ENCODE measurements around the gene UROC1.

Gene UROC1

DNA sequence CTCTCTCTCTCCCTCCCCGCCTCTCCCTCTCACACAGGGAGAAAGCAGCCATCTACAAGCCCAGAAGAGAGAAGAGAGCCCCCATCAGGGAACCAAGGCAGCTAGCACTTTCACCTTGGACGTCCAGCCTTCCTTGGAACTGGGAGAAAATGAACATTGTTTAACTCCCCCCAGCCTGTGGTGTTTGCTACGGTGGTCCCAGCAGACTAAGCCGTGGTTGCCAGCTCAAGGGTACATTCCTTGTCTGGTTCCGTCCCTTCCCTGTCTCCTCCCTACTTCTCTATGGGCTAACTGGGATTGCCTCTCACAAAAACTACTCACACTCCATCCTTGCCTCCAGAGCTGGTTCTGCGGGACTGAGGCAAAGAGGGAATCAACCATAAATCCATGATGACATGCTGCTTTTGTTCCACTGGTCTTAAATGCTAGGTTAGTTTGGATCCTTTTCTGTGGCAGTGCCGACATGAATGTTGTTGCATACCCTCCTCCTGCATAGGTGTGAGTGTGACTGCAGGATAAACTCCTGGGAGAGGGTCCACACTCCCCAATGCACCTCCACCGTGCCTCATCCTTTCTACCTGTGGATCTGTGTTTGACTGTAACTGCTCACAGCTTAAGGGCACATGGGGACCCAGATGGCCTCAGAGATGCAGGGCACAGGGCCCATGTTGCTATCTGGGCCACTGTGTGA, 29.1 kb upstream of the UROC1 start:
- ChIA-PET POLR2A (no interaction called here), CTCF (interaction anchor here (1.0 to 1.3 kb wide), 2 partner anchors 24 to 25 kb away, joined by 4 to 5 read pairs; no protein-coding TSS in a partner anchor)
- TF ChIP-seq, protein P1, sequence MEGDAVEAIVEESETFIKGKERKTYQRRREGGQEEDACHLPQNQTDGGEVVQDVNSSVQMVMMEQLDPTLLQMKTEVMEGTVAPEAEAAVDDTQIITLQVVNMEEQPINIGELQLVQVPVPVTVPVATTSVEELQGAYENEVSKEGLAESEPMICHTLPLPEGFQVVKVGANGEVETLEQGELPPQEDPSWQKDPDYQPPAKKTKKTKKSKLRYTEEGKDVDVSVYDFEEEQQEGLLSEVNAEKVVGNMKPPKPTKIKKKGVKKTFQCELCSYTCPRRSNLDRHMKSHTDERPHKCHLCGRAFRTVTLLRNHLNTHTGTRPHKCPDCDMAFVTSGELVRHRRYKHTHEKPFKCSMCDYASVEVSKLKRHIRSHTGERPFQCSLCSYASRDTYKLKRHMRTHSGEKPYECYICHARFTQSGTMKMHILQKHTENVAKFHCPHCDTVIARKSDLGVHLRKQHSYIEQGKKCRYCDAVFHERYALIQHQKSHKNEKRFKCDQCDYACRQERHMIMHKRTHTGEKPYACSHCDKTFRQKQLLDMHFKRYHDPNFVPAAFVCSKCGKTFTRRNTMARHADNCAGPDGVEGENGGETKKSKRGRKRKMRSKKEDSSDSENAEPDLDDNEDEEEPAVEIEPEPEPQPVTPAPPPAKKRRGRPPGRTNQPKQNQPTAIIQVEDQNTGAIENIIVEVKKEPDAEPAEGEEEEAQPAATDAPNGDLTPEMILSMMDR (IDR thresholded peaks at IDR 0.05; ENCODE audit: control extremely low read depth, extremely low read depth, low read depth, missing control alignments), result no peak
- DNase-seq (ENCODE audit: extremely low spot score), result no peak

DNA sequence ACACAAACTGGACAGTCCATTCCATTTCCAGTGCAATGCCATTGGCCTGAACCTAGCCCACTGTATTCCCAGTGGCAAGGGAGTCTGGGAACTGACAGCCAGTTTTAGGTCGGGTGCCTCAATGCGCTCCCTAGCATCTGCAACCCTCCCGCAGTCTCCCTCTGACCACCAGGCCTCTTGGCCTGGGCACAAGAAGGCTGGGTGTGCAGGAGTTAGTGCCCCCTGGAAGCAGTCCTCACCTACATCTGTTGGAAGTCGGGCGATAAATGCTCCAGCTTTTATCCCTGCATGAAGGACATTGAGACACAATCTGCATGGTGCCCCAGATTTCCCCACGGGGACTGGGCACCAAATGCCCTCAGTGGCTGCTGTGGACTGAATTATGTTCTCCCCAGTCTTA, 28.4 kb upstream of the UROC1 start:
- ChIA-PET CTCF (interaction anchor here (1.0 kb wide), 1 partner anchor 24 kb away, joined by 4 read pairs; no protein-coding TSS in a partner anchor), POLR2A (no interaction called here)
- no peak for DNase-seq (ENCODE audit: extremely low spot score)
- TF ChIP-seq, protein P1 (IDR thresholded peaks at IDR 0.05; ENCODE audit: control extremely low read depth, extremely low read depth, low read depth, missing control alignments), result no peak

DNA sequence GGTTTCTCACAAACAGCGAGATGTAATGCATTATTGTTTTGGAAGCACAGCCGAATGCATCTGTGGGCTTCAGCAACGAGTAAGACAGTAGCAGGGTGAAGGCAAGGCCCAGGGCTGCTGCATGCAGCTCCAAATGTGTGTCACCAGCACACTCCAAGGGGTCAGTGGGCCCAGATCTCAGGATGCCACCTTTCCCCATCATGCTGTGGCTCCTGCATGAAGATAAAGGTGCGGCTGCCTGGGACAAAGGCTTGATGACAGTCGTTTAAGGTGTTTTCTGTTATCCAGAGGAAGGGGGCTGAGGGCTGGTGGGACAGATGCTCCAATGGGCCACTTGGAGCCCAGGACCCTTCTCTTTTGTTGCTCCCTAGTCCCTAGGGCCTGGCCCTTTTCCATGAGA, 28.0 kb upstream of the UROC1 start:
- POLR2A ChIA-PET, result no interaction called here
- no peak for DNase-seq (ENCODE audit: extremely low spot score)
- CTCF ChIA-PET, result interaction anchor here (1.0 kb wide), 1 partner anchor 24 kb away, joined by 4 read pairs; no protein-coding TSS in a partner anchor
- TF ChIP-seq, protein P1 (IDR thresholded peaks at IDR 0.05; ENCODE audit: control extremely low read depth, extremely low read depth, low read depth, missing control alignments), result no peak

DNA sequence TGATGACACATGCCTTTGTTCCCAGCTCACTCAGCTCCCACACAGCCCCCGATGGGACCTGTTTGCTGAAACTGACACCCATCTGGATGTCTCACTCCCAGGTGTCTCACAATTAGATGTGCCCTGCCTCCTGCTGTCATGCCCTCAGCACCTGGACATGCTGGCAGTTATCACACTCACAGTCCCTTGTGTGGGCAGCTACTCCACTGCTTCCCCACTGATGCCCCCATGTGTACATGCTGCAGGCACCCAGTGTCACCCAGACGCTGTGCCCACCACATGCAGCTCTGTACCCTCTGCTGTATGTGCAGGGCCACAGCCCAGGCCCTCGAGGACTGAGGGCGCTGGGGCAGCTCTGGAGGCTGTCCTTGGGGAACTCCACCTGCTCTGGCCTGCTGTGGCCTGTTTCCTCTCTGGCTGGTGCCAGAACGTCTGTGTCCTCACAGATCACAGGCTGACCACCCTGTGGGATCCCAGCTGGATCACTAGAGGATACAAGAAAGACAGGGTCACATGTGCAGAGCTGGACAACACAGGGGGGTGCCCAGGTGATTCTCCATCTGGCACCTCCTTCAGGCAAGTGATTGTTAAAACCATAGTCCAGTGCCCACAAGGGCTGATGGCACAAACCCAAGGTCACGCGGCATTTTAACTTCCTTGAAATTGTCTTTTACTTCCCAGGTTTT, 27.2 kb upstream of the UROC1 start:
- TF ChIP-seq, protein P1 (IDR thresholded peaks at IDR 0.05; ENCODE audit: control extremely low read depth, extremely low read depth, low read depth, missing control alignments), result no peak
- CTCF ChIA-PET, result interaction anchor here (1.1 kb wide), 1 partner anchor 22 kb away, joined by 3 read pairs; no protein-coding TSS in a partner anchor
- POLR2A ChIA-PET, result no interaction called here
- no peak for DNase-seq (ENCODE audit: extremely low spot score)

DNA sequence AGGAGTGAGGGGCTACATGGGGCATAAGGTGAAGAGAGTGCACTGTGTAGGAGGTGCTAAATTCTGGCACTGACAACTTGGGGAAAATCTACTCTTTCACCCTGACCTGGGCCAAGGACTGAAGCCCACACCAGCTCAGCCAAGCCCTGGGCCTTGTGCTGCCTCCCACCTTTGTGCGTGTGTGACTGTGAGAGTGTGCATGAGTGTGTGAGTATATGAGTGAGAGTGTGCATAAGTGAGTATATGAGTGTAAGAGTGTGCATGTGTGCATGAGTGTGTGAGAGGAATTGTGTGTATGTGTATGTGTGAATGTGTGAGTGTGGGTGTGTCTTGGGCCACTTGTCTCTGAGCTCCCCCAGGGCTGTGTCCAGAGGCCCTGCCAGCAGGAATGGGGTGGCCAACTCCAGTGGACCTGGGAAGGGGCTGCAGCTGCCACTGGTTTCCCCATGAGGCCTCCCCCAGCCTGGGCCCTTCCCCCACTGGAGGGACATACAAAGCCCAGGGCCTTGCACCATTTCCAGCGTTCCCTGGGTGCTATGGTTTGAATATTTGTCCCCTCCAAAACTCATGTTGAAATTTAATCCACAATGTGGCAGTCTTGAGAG, 26.0 kb upstream of the UROC1 start:
- TF ChIP-seq, protein P1 (IDR thresholded peaks at IDR 0.05; ENCODE audit: control extremely low read depth, extremely low read depth, low read depth, missing control alignments), result no peak
- ChIA-PET POLR2A (no interaction called here), CTCF (no interaction called here)
- no peak for DNase-seq (ENCODE audit: extremely low spot score)

DNA sequence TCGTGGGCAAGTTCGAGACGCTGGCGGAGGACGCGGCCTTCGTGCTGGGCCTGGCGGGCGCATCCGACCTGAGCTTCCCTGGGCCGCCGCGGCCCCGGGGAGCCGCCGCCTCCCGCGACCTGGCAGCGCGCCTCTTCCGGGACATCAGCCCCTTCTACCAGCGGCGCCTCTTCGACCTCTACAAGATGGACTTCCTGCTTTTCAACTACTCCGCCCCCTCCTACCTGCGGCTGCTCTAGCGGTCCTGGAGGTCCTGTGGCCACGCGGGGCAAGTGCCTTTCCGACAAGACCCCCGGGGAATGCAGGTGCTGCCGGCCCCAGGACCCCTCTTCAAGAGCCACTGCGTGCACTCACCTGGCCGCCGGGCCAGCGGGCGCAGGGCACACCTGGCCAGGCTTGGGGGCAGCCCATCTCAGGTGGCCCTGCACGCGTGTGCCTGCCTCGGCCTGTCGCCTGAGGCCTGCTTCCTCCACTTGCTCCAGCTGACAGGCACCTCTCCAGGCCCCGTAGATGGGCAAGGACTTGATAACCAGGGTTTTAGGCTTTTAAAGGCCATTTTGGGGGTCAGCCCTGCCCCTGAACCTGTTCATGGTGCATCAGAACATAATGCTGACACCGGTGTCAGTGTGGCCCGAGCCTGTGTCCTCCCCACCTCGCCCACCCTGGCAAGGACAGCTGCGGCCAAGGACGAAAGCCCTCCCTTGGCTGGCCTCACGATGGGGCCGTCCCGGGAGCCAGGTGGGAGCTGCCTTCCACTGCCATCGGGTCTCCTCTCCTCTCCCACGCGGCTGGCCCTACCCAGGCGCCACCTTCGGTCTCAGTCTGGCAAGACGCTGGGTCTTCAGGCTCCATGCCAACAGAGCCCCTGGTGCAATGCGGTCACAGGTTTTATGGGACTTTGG, 25.0 kb upstream of the UROC1 start:
- POLR2A ChIA-PET, result no interaction called here
- no peak for DNase-seq (ENCODE audit: extremely low spot score)
- TF ChIP-seq, protein P1 (IDR thresholded peaks at IDR 0.05; ENCODE audit: control extremely low read depth, extremely low read depth, low read depth, missing control alignments), result no peak
- CTCF ChIA-PET, result no interaction called here
